K562 (cell line): ENCODE measurements around the gene ANK2.

Source experiments
- CEBPG ChIP-seq, 3 experiments: fragments of 200-800 bp in 1 of 3; sonication (Bioruptor generic) in 1 of 3; sonication (generic) in 1 of 3; formaldehyde crosslinking in 1 of 3; IDR thresholded peaks in 2 of 3; conservative IDR thresholded peaks in 1 of 3; 2 replicates each; pipeline versions ENCODE4 v1.6.1 to v1.8.0; 2016 to 2022; ENCODE audit warnings: missing compliant biosample characterization in 2 of 3, missing genetic modification characterization in 2 of 3, mild to moderate bottlenecking in 1 of 3, missing genetic modification reagents in 1 of 3
- FOXA1 ChIP-seq: fragments of 450-650 bp; IDR thresholded peaks from 2 replicates; pipeline ENCODE4 v1.6.1; 2016; ENCODE audit warnings: mild to moderate bottlenecking, borderline replicate concordance
- MTA2 ChIP-seq: fragments of 450-650 bp; IDR thresholded peaks from 2 replicates; pipeline ENCODE4 v1.6.1; 2016; ENCODE audit warnings: low read depth
- MXI1 ChIP-seq: IDR thresholded peaks from 2 replicates; pipeline ENCODE4 v1.6.1; 2011; ENCODE audit warnings: low read depth, mild to moderate bottlenecking, improper control_type of control experiment, low read length
- POLR2AphosphoS5 ChIP-seq: IDR thresholded peaks from 2 replicates; pipeline ENCODE4 v1.6.1; 2011; ENCODE audit warnings: mild to moderate bottlenecking, low read depth, low read length, moderate library complexity; ENCODE audit not compliant: control insufficient read depth, insufficient read depth
- REST ChIP-seq, 2 experiments: fragments of 450-650 bp; formaldehyde crosslinking in 1 of 2; IDR thresholded peaks; 2 replicates each; pipeline versions ENCODE4 v1.4.0 to v1.6.1; 2014 to 2020; ENCODE audit warnings: mild to moderate bottlenecking in 2 of 2, borderline replicate concordance in 1 of 2, low read depth in 1 of 2

GRCh38 chr4:113080050-113080449 lies 30.6 kb downstream of the ANK2 start:
- TF ChIP-seq MTA2 = no peak
- no peak for TF ChIP-seq POLR2AphosphoS5
- no peak for TF ChIP-seq REST (IDR thresholded peaks at IDR 0.05; ENCODE audit: borderline replicate concordance)
- TF ChIP-seq REST (CRISPR knock-in tag; IDR thresholded peaks at IDR 0.05; ENCODE audit: low read depth) = no peak
- no peak for TF ChIP-seq MXI1
- TF ChIP-seq FOXA1 = no peak
- no peak for TF ChIP-seq CEBPG (CRISPR knock-in tag; IDR thresholded peaks at IDR 0.05)
- no peak for TF ChIP-seq CEBPG (tag; conservative IDR thresholded peaks at IDR 0.05 in 1 of 2, IDR thresholded peaks at IDR 0.05 in 1 of 2)
